ENCODE results near the gene GLA. TPM values are rescaled to one million over a fixed set of nuclear protein-coding genes. Genes with fewer than 3 reads are reported as not detected.

Gene GLA
- total and polyA plus RNA-seq, 2 of the 13 experiments (the other 11 are each of a cell fraction or from before 2014, with no cell fraction given): 31.4 to 59.3 TPM

- TF ChIP-seq USF2 (IDR thresholded peaks at IDR 0.05; ENCODE audit: low read depth, low read length) (peak; percentile 99), USF2 (CRISPR knock-in tag; IDR thresholded peaks at IDR 0.05; ENCODE audit: borderline replicate concordance) (peak; percentile 97; the same call in 1 of the 2 replicates), ELF3 (CRISPR knock-in tag; IDR thresholded peaks at IDR 0.05) (peak; percentile 46), POLR2G (IDR thresholded peaks at IDR 0.05; ENCODE audit: low read depth, low read length) (peak; percentile 62), ELF1 (CRISPR knock-in tag; IDR thresholded peaks at IDR 0.05) (peak; percentile 65), ZNF281 (CRISPR knock-in tag; IDR thresholded peaks at IDR 0.05; ENCODE audit: borderline replicate concordance) (peak; percentile 89), ZNF850 (CRISPR knock-in tag; conservative IDR thresholded peaks at IDR 0.05) (no peak), RFX3 (CRISPR knock-in tag; IDR thresholded peaks at IDR 0.05) (peak; percentile 71), GMEB1 (CRISPR knock-in tag; IDR thresholded peaks at IDR 0.05; ENCODE audit: borderline replicate concordance) (peak; percentile 88), GABPA (IDR thresholded peaks at IDR 0.05; ENCODE audit: low read depth, low read length) (no peak), GABPA (CRISPR knock-in tag; IDR thresholded peaks at IDR 0.05; ENCODE audit: low read depth) (peak; percentile 60), ZNF780A (CRISPR knock-in tag; IDR thresholded peaks at IDR 0.05) (no peak), RBFOX2 (IDR thresholded peaks at IDR 0.05; ENCODE audit: low read depth, low read length) (peak; percentile 44), ZNF205 (CRISPR knock-in tag; IDR thresholded peaks at IDR 0.05) (no peak), RFX1 (IDR thresholded peaks at IDR 0.05) (peak; percentile 78), UBTF (CRISPR knock-in tag; IDR thresholded peaks at IDR 0.05) (no peak), POGZ (CRISPR knock-in tag; IDR thresholded peaks at IDR 0.05) (peak; percentile 56; the same call in 1 of the 2 replicates), ATF1 (CRISPR knock-in tag; IDR thresholded peaks at IDR 0.05) (peak; percentile 90), ZNF777 (CRISPR knock-in tag; IDR thresholded peaks at IDR 0.05) (no peak), RFX5 (IDR thresholded peaks at IDR 0.05; ENCODE audit: low read depth, low read length) (peak; percentile 95), PAX8 (CRISPR knock-in tag; IDR thresholded peaks at IDR 0.05; ENCODE audit: borderline replicate concordance) (no peak), ZNF331 (CRISPR knock-in tag; IDR thresholded peaks at IDR 0.05) (peak; percentile 20; the same call in 1 of the 2 replicates), PHF20 (CRISPR knock-in tag; IDR thresholded peaks at IDR 0.05) (peak; percentile 76)
Measured at GRCh38 chrX:101407748-101408531, at the start of gene GLA, which contains the start of gene HNRNPH2 (continued).

All from HepG2 (cell line).